CD14-positive monocyte (primary cell): ENCODE measurements around the gene ZNF296. TPM values are rescaled to one million over a fixed set of nuclear protein-coding genes. Genes with fewer than 3 reads are reported as not detected.

Experiments
- DNase-seq, 3 donors: peaks; one replicate each; pipeline ENCODE4 v3.0.0-alpha.2; 2011 to 2022
- H2AFZ ChIP-seq: 2 replicates; pipeline ENCODE4 v1.6.0; 2012; ENCODE audit warnings: mild to moderate bottlenecking, low read depth, low read length, inconsistent platforms; ENCODE audit not compliant: insufficient read depth, poor library complexity, severe bottlenecking
- H3K27ac ChIP-seq, 2 donors: 1 replicate in 1 of 2; 2 replicates in 1 of 2; pipeline ENCODE4 v1.5.1; 2012 to 2013; ENCODE audit warnings: low read length in 2 of 2, control low read depth in 1 of 2, inconsistent platforms in 1 of 2, low read depth in 1 of 2, mild to moderate bottlenecking in 1 of 2
- H3K27me3 ChIP-seq, 2 donors: one replicate each; pipeline versions ENCODE4 v1.6.0 to v1.6.1; 2011 to 2013; ENCODE audit warnings: low read length in 2 of 2; ENCODE audit not compliant: control insufficient read depth in 2 of 2, insufficient read depth in 2 of 2
- H3K36me3 ChIP-seq, 2 donors: replicated peaks in 1 of 2; 1 replicate in 1 of 2; 2 replicates in 1 of 2; pipeline versions ENCODE4 v1.5.1 to v1.6.1; 2012 to 2013; ENCODE audit warnings: low read length in 2 of 2, control low read depth in 1 of 2, inconsistent platforms in 1 of 2, mild to moderate bottlenecking in 1 of 2; ENCODE audit not compliant: insufficient read depth in 2 of 2, control insufficient read depth in 1 of 2
- H3K4me1 ChIP-seq, 2 donors: 1 replicate in 1 of 2; 2 replicates in 1 of 2; pipeline versions ENCODE4 v1.5.1 to v1.6.1; 2012 to 2013; ENCODE audit warnings: low read length in 2 of 2, control low read depth in 1 of 2, inconsistent platforms in 1 of 2, mild to moderate bottlenecking in 1 of 2, moderate library complexity in 1 of 2; ENCODE audit not compliant: insufficient read depth in 2 of 2, control insufficient read depth in 1 of 2
- H3K4me2 ChIP-seq: replicated peaks from 2 replicates; pipeline ENCODE3; 2012; ENCODE audit warnings: low read length, moderate library complexity, mild to moderate bottlenecking; ENCODE audit not compliant: poor library complexity, severe bottlenecking; ENCODE audit errors: extremely low read depth
- H3K4me3 ChIP-seq, 3 experiments: fragments of 200-600 bp in 1 of 3; sonication (generic) in 1 of 3; replicated peaks in 1 of 3; 1 replicate in 2 of 3; 2 replicates in 1 of 3; pipeline ENCODE4 v1.5.1; 2011 to 2013; ENCODE audit warnings: low read length in 3 of 3, mild to moderate bottlenecking in 3 of 3, control low read depth in 2 of 3, low read depth in 2 of 3, inconsistent platforms in 1 of 3, moderate library complexity in 1 of 3
- H3K79me2 ChIP-seq: 2 replicates; pipeline ENCODE4 v1.6.0; 2012; ENCODE audit warnings: mild to moderate bottlenecking, control low read depth, inconsistent platforms, low read length, moderate library complexity; ENCODE audit not compliant: insufficient read depth
- H3K9ac ChIP-seq: 2 replicates; pipeline ENCODE4 v1.6.0; 2017; ENCODE audit warnings: low read length, mild to moderate bottlenecking; ENCODE audit not compliant: insufficient read depth, poor library complexity, severe bottlenecking
- H3K9me3 ChIP-seq, 2 donors: replicated peaks in 1 of 2; 1 replicate in 1 of 2; 2 replicates in 1 of 2; pipeline versions ENCODE4 v1.5.1 to v1.6.1; 2012 to 2013; ENCODE audit warnings: low read length in 2 of 2, control low read depth in 1 of 2; ENCODE audit not compliant: control insufficient read depth in 1 of 2, insufficient read depth in 1 of 2
- H4K20me1 ChIP-seq: 2 replicates; pipeline ENCODE4 v1.6.0; 2012; ENCODE audit warnings: mild to moderate bottlenecking, low read length, control low read depth, moderate library complexity; ENCODE audit not compliant: insufficient read depth
- H3K27ac Mint-ChIP-seq, 7 donors: one replicate each; pipeline ENCODE4 v1.8.0; 2020; ENCODE audit warnings: mild to moderate bottlenecking in 7 of 7, mixed read lengths in 7 of 7, moderate library complexity in 6 of 7, inconsistent platforms in 2 of 7
- H3K27me3 Mint-ChIP-seq, 3 donors: one replicate each; pipeline ENCODE4 v1.8.0; 2021 to 2022; ENCODE audit warnings: low read depth in 3 of 3, mild to moderate bottlenecking in 3 of 3, mixed read lengths in 3 of 3, moderate library complexity in 3 of 3, inconsistent platforms in 1 of 3
- H3K36me3 Mint-ChIP-seq, 2 donors: one replicate each; pipeline ENCODE4 v1.8.0; 2020; ENCODE audit warnings: mixed read lengths in 2 of 2, inconsistent platforms in 1 of 2, mild to moderate bottlenecking in 1 of 2
- H3K4me1 Mint-ChIP-seq: one replicate; pipeline ENCODE4 v1.8.0; 2020; ENCODE audit warnings: mild to moderate bottlenecking, mixed read lengths
- H3K4me3 Mint-ChIP-seq, 2 donors: one replicate each; pipeline ENCODE4 v1.8.0; 2020; ENCODE audit warnings: mild to moderate bottlenecking in 2 of 2, mixed read lengths in 2 of 2, moderate library complexity in 1 of 2
- H3K9me3 Mint-ChIP-seq, 7 donors: one replicate each; pipeline ENCODE4 v1.8.0; 2020 to 2022; ENCODE audit warnings: mixed read lengths in 7 of 7, mild to moderate bottlenecking in 6 of 7, moderate library complexity in 6 of 7, inconsistent platforms in 2 of 7
- WGBS: methylation state at CpG from one replicate; pipeline ENCODE4 v1.1.5; 2013; ENCODE audit warnings: missing lambda C conversion rate; ENCODE audit not compliant: insufficient coverage; 5-methylcytosine and 5-hydroxymethylcytosine counted together
- intact Hi-C, 2 donors: fragments of 100-400 bp; cut with micrococcal nuclease; formaldehyde crosslinking; loops; one replicate each; pipeline versions ENCODE4 v1.15.0 to v1.15.1; 2023
- polyA plus RNA-seq, 3 donors: library from polyadenylated mRNA; depleted of rRNA in 1 of 3; unstranded in 2 of 3; stranded (reverse) in 1 of 3; fragments of 300-500 nt in 2 of 3; fragments of >200 nt in 1 of 3; fragmentation: Illumina TruSeq in 2 of 3; gene quantifications; 1 replicate in 2 of 3; 2 replicates in 1 of 3; pipeline ENCODE4 v1.2.3, GENCODE V29; 2012 to 2021
- TF ChIP-seq, protein P1 (sequence below): fragments of 200-600 bp; IDR thresholded peaks from one replicate; pipeline ENCODE4 v1.8.0; 2022; ENCODE audit warnings: antibody characterized with exemption, mild to moderate bottlenecking

ZNF296 gene
- polyA plus RNA-seq, 3 donors = 3.8 to 7.2 (median 6.5) TPM

DNA sequence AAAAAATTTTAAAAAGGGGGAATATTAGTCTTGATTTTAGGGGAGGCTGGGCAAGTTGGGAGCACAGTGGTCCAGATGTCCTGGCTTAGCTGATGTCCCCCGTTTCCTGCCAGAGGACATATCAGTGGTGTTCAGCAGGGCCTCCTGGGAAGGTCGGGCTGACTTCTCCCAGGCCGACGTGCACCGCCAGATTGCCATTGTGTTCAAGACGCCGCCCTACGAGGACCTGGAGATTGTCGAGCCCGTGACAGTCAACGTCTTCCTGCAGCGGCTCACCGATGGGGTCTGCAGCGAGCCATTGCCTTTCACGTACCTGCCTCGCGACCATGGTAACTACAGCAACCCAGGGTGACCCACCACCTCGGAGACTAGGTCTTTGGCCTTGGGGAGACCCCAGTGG lies 43.9 kb downstream of the ZNF296 start:
- Mint-ChIP-seq H3K36me3 (peaks cover 65 to 92% of the 10 kb centered on the region in 2 donors), H3K27ac (no peak overlapping the region), H3K9me3 (peaks cover 3 to 15% (median 9%) of the 10 kb centered on the region in 7 donors), H3K4me3 (no peak overlapping the region), H3K4me1 (no peaks in the 10 kb centered on the region), H3K27me3 (no peaks in the 10 kb centered on the region)
- Histone ChIP-seq H3K36me3 (peaks cover 64 to 88% of the 10 kb centered on the region in 2 donors), H3K9ac (no peak overlapping the region), H2AFZ (no peak overlapping the region), H3K27ac (no peak overlapping the region), H3K27me3 (no peaks in the 10 kb centered on the region), H3K4me2 (no peak overlapping the region), H3K4me3 (no peak overlapping the region), H3K79me2 (no peaks in the 10 kb centered on the region), H3K9me3 (peaks cover 0 to 4% of the 10 kb centered on the region in 2 donors), H3K4me1 (no peaks in the 10 kb centered on the region), H4K20me1 (no peaks in the 10 kb centered on the region)
- no peak for DNase-seq
- intact Hi-C loops = no loop called here
- 99% methylated on average over 18 of the region's 18 CpGs for WGBS
- TF ChIP-seq, protein P1, sequence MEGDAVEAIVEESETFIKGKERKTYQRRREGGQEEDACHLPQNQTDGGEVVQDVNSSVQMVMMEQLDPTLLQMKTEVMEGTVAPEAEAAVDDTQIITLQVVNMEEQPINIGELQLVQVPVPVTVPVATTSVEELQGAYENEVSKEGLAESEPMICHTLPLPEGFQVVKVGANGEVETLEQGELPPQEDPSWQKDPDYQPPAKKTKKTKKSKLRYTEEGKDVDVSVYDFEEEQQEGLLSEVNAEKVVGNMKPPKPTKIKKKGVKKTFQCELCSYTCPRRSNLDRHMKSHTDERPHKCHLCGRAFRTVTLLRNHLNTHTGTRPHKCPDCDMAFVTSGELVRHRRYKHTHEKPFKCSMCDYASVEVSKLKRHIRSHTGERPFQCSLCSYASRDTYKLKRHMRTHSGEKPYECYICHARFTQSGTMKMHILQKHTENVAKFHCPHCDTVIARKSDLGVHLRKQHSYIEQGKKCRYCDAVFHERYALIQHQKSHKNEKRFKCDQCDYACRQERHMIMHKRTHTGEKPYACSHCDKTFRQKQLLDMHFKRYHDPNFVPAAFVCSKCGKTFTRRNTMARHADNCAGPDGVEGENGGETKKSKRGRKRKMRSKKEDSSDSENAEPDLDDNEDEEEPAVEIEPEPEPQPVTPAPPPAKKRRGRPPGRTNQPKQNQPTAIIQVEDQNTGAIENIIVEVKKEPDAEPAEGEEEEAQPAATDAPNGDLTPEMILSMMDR = no peak

DNA sequence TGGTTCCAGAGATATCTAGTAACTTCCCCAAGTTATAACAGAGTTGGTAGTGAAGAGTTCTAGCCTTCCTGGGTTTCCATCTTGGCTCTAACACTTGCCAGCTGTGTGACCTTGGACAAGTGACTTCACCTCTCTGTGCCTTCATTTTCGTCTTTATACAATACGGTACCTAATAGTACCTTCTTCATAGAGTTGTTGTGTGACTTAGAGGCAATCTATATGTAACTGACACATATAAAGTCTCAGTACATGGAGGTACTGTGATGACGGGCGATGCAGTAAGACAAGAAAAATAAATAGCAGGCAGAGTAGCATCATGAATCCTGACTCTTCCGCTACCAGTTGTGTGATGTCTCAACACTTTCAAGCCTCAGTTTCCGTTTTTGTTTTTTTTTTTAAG lies 45.5 kb downstream of the ZNF296 start:
- H4K20me1 ChIP-seq = no peaks in the 10 kb centered on the region
- no peak overlapping the region for H3K4me2 ChIP-seq
- peaks cover 0 to 4% of the 10 kb centered on the region in 2 donors for H3K9me3 ChIP-seq
- TF ChIP-seq, protein P1 = no peak
- H3K9ac ChIP-seq = no peak overlapping the region
- no peaks in the 10 kb centered on the region for H3K4me1 ChIP-seq
- Mint-ChIP-seq H3K27me3 (no peaks in the 10 kb centered on the region), H3K36me3 (peaks cover 66 to 94% of the 10 kb centered on the region in 2 donors), H3K4me3 (no peak overlapping the region), H3K9me3 (peaks cover 4 to 15% (median 11%) of the 10 kb centered on the region in 7 donors), H3K4me1 (no peaks in the 10 kb centered on the region), H3K27ac (peak overlapping the region in 1 of 7 donors; percentile 13)
- no peak overlapping the region for H2AFZ ChIP-seq
- DNase-seq = no peak
- no peaks in the 10 kb centered on the region for H3K79me2 ChIP-seq
- H3K27ac ChIP-seq = no peak overlapping the region
- no peak overlapping the region for H3K4me3 ChIP-seq
- WGBS = 100% methylated on average over 4 of the region's 6 CpGs
- intact Hi-C loops = no loop called here
- H3K36me3 ChIP-seq = peaks cover 59 to 86% of the 10 kb centered on the region in 2 donors
- H3K27me3 ChIP-seq = no peaks in the 10 kb centered on the region
